ENCODE results near the gene GJB2.

DNA sequence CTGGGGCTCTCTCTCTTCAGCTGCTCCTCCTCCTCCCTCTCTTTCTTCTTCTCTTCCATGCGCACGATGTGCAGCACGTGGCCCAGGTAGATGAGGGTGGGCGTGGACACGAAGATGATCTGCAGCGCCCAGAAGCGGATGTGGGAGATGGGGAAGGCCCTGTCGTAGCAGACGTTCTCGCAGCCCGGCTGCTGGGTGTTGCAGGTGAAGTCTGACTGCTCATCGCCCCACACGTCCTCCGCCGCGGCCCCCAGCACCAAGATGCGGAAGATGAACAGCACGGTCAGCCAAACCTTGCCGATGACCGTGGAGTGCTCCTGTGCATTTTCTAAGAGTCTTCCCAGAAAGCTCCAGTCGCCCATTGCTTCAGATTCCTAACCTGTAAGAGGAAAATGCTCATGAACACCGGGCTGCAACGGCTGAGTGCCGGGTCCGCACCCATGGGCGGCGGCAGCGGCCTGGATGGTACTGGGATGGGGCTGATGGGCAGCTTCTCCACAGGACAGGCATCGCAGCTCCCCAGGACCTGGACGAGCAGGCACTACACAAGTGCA lies 49.7 kb downstream of the GJB2 start:
- TF ChIP-seq, protein P1, sequence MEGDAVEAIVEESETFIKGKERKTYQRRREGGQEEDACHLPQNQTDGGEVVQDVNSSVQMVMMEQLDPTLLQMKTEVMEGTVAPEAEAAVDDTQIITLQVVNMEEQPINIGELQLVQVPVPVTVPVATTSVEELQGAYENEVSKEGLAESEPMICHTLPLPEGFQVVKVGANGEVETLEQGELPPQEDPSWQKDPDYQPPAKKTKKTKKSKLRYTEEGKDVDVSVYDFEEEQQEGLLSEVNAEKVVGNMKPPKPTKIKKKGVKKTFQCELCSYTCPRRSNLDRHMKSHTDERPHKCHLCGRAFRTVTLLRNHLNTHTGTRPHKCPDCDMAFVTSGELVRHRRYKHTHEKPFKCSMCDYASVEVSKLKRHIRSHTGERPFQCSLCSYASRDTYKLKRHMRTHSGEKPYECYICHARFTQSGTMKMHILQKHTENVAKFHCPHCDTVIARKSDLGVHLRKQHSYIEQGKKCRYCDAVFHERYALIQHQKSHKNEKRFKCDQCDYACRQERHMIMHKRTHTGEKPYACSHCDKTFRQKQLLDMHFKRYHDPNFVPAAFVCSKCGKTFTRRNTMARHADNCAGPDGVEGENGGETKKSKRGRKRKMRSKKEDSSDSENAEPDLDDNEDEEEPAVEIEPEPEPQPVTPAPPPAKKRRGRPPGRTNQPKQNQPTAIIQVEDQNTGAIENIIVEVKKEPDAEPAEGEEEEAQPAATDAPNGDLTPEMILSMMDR (conservative IDR thresholded peaks at IDR 0.05) = no peak
- no peak for TF ChIP-seq ZFX (IDR thresholded peaks at IDR 0.05)
